Kidney epithelial cell (primary cell): Measurements from ENCODE around the gene TOE1. TPM values are rescaled to one million over a fixed set of nuclear protein-coding genes. Genes with fewer than 3 reads are reported as not detected.
"Not testable (repeated sequence)": the region's sequence is repeated elsewhere in the genome, so short reads cannot be mapped to it uniquely, and the experiment has no call there.

Source experiments
- DNase-seq: peaks from one replicate; pipeline ENCODE4 v3.0.0-alpha.2; 2010; ENCODE audit warnings: low read depth
- H3K27me3 ChIP-seq: 2 replicates; pipeline ENCODE4 v1.6.0; 2011; ENCODE audit warnings: low read length; ENCODE audit not compliant: control insufficient read depth, insufficient read depth
- H3K36me3 ChIP-seq: 2 replicates; pipeline ENCODE4 v1.5.1; 2011; ENCODE audit warnings: low read length; ENCODE audit not compliant: control insufficient read depth, insufficient read depth
- H3K4me3 ChIP-seq: 2 replicates; pipeline ENCODE4 v1.5.1; 2011; ENCODE audit warnings: low read depth, mild to moderate bottlenecking, control low read depth, low read length
- CTCF ChIP-seq: IDR thresholded peaks from 2 replicates; pipeline ENCODE4 v1.5.1; 2011; ENCODE audit warnings: mild to moderate bottlenecking, moderate library complexity, low read length, control low read depth, inconsistent platforms; ENCODE audit not compliant: insufficient read depth, poor library complexity, severe bottlenecking
- total RNA-seq: library from RNA; depleted of rRNA; stranded (reverse); fragments of >200 nt; gene quantifications from 2 replicates; pipeline ENCODE4 v1.2.3, GENCODE V29; 2015

TOE1 gene
- total RNA-seq, 1 donor from 2014 or later: 14.8 TPM

GRCh38 chr1:45380125-45380524, 40.2 kb downstream of the TOE1 start:
- Histone ChIP-seq H3K27me3 (no peaks in the 10 kb centered on the region), H3K36me3 (no peaks in the 10 kb centered on the region), H3K4me3 (no peak overlapping the region)
- no peak for TF ChIP-seq CTCF
- no peak for DNase-seq

GRCh38 chr1:45380730-45381129, 40.8 kb downstream of the TOE1 start:
- no peaks in the 10 kb centered on the region for H3K27me3 ChIP-seq
- TF ChIP-seq CTCF: no peak
- no peaks in the 10 kb centered on the region for H3K36me3 ChIP-seq
- no peak for DNase-seq
- H3K4me3 ChIP-seq: no peak overlapping the region

- TF ChIP-seq CTCF: no peak
- H3K4me3 ChIP-seq: no peak overlapping the region
- no peaks in the 10 kb centered on the region for H3K36me3 ChIP-seq
- no peak for DNase-seq
- no peaks in the 10 kb centered on the region for H3K27me3 ChIP-seq
These were observed 41.3 kb downstream of the TOE1 start for GRCh38 chr1:45381243-45381642.

GRCh38 chr1:45383191-45383590, 43.2 kb downstream of the TOE1 start:
- H3K4me3 ChIP-seq: no peak overlapping the region
- no peak for DNase-seq
- TF ChIP-seq CTCF: no peak

GRCh38 chr1:45384213-45384612, 44.2 kb downstream of the TOE1 start:
- H3K4me3 ChIP-seq, DNase-seq, H3K27me3 ChIP-seq, H3K36me3 ChIP-seq: not testable (repeated sequence)

More at GRCh38 chr1:45383191-45383590, 43.2 kb downstream of the TOE1 start:
- no peaks in the 10 kb centered on the region for H3K36me3 ChIP-seq
- no peaks in the 10 kb centered on the region for H3K27me3 ChIP-seq

GRCh38 chr1:45385302-45385701, 45.3 kb downstream of the TOE1 start:
- DNase-seq: no peak
- Histone ChIP-seq H3K4me3 (no peak overlapping the region), H3K27me3 (no peaks in the 10 kb centered on the region), H3K36me3 (no peaks in the 10 kb centered on the region)
- TF ChIP-seq CTCF: no peak
